Middle frontal gyrus (tissue), 1 donor: Measurements from ENCODE around the gene CD6.

ENCODE experiments used
- DNase-seq: peaks from one replicate; pipeline ENCODE4 v3.0.0-alpha.2; 2015; ENCODE audit warnings: low spot score; ENCODE audit errors: extremely low spot score

CD6 gene

DNA sequence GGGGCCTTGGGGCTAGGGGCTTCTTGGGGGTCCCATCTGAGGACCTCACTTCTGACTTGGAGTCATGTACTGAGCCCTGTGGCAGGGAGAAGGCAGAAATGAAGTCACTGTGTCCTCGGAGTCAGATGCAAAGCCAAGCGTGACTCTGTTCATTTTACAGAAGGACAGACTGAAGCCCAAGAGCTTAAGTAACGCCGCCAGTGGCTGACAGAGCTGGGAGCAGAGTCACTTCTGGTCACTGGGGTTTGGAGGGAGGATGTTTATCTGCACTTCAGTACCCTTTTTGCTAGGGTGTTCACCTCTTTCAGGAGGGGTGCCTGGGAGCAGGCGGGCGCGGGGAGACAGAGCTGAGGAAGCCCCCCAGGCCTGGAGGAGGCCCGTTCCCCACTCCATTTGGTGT lies 10.7 kb downstream of the CD6 start:
- DNase-seq, result no peak

DNA sequence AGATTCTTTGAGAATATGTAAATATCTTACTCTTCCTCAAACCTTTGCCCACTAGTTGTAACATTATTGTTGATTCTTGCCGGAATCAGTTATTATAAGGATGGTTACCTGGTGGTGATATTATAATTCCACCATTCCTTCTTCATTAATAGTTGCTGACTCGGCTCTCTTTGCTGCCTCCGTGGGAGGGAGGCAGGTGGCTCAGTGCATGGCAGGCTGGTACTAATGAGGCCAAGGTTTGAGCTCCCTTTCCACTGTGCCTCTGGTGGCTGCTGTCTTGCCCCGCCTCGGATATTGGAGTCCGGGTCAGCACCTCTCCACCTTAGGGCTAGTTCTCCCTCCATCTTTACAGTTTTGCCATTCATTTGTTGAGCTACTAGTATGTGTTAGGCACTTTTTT lies 12.7 kb downstream of the CD6 start:
- no peak for DNase-seq

DNA sequence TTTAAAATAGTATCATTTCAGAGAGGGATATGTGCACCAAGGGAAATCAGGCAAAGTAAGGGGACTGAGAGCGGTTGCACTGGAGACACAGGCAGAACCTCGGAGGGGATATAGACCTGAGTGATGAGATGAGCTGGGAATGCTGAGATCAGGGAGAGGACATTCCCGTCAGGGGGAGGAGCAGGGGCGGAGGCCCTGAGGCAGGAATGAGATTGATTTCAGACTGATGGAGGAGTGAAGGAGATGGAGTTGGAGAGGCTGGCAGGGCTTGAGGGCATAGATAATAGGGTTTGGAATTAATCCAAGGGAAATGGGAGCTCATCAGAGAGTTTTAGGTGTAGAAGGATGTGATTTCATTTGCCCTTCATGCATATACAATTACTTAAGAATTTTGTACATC lies 13.2 kb downstream of the CD6 start:
- DNase-seq, result no peak

DNA sequence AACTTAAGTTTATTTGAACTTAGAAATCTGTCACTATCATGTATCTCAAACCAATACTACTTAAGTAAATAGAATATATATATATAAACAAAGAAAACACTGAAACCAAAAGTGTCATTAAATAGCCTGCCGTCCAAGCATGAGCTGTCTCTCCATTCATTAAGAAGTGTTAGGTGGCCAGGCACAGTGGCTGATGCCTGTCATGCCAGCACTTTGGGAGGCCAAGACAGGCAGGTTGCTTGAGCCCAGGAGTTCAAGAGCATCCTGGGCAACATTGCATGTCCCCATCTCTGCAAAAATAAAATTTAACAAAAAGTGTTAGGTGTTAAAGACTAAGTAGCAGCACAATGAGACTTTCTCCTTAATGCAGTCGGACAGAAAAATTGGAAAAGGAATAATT lies 14.0 kb downstream of the CD6 start:
- DNase-seq, result no peak

DNA sequence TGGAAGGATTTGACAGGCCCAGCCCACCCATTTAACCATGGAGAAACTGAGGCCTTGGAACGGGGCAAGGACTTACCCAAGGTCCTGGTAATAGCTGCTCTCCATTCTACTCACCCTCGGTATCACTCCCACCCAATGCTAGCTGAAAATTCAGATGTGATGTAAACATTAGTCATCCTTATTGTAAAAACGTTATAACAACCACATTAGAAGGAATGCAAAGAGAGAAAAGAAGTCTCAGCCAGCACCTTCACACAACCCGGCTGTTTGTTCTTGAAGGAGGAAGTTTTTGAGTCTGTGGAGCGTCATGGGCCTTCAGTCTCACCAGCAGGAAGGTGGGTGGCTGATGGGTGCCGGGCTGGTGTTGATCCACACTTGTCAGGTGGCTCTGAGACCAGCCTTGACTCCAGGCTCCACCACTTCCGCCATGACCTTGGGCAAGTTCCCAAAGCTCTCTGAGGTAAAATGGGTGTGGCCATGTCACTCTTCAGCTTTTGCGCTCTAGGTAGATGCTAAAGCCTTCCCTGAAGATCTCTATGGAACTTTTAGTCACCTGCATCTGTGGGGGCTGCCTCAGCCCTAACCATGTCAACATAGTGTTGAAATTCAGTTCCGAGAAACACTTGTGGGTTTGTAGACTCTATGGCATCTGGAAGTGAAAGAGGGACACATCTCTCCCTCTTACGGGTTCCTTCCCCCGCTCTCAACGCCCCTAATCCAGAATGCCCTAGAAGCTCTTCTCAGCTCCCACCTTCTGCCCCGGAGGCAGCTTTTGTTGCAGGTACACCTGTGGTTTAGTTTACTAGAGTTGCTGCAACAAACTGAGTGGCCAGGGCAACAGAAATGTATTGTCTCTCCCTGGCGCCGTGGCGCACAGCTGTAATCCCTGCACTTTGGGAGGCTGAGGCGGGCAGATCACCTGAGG lies 14.8 kb downstream of the CD6 start:
- DNase-seq, result no peak

DNA sequence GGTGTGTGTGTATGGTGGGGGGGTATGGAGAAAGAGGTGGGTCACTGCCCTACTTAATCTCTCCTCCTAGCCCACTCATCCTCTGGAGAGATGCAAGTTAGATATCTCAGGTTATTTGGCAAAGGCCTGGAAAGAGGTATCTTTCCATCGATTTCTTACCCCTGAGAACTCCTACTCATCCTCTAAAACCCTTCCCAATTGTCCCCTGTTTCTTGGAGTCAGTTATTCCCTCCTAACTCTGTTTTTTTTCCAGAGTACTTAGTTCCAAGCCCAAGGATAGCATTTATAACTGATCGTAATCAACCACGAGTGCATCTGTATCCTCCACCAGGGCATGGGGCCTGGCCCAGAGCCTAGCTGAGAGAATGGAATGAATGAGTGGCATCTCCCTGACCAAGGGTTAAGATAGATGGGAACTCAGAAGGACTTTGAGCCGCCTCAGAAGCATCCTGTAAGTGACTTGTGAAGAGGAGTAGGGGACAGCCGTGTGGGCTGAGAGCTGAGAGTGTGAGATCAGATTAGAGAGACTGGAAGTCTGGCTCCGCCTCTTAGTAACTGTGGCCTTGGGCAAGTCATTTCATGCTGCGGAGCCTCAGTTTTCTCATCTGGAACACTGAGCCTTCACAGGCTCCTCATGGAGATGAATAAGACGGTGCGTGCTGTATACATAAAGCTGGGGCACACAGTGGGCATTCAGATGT lies 16.2 kb downstream of the CD6 start:
- no peak for DNase-seq

DNA sequence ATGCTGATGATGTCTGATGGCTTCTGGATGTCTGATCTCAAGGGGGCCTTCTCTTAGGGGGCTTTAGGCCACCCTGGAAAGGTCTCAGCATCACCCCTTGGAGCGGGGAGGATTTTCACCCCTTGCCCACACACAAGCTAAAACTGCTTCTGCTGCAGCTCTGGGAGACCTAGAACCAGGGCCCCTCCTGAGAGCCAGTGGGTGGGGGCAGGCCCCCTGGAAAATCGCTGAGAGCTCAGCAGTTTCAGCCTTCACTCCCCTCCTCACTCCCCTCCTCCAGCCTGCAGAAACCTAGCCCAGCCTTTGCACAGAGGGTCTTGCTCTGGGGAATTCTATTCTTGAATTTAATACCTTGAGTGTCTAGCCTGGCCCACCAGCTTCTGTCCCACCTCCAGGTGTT lies 17.2 kb downstream of the CD6 start:
- DNase-seq, result no peak

DNA sequence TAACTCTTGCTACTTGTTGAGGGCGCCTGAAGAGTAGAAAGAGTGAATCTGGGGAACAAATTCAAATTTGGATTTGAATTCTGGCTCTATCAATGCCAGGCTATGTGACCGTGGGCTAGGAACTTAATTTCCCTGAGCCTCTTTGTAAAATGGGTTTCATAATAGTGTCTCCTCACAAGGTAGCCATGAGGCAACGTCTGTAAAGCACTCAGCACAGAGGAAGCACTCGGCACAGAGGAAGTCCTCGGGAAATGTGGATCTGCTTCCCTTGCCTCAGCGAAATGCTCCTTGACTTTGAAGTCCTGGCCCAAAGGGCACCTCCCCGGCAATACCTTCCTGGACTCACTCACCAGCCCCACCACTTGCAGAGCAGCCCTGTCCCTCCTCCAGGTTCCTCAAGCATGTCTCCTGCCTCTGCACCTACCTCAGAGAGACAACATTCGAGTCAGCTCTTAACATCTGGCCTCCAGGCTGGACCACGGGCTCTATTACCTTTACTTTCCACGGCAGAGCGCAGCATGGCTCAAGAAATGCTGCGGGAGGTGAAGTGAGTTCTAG lies 17.7 kb downstream of the CD6 start:
- DNase-seq, result no peak

DNA sequence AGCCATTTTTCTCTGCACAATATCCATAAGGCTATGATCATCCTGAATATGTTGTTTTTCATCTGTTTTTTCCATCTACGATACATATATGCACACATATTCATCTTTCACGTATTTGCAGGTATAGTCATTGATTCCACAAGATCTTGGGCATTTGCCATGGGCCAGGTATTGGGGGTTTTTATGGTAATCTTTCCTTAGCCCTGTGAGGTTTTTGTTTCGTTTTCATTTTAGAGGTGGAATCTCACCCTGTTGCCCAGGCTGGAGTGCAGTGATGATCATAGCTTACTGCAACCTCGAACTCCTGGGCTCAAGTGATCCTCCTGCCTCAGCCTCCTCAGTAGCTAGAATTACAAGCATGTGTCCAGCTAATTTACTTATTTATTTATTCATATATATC lies 20.0 kb downstream of the CD6 start:
- no peak for DNase-seq

DNA sequence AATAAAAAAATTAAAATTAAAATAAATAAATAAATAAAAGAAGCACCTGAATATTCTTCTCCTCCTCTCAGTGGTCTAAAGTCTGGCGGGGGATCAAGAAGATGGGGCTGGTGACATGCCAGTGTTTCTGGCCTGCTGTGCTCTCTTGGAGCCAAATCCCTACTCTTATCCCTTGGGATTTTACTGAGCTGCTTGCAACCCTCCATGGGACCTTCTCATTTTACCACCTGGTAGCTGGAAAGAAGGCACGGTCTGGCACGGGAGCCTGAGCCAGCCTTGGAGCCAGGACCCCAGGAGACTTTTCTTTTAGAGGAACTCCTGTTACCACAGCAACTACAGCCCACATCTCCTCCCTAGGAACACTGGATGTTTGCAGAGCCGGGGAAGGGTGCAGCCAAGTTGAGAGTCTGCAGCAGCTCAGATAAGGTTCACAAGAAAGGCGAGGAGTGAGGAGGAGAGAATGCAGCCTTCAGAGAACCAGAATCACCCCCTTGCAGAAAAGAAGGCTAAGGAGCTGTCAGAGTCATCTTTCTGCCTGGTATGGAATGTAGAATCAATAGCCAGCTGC lies 21.4 kb downstream of the CD6 start:
- no peak for DNase-seq

DNA sequence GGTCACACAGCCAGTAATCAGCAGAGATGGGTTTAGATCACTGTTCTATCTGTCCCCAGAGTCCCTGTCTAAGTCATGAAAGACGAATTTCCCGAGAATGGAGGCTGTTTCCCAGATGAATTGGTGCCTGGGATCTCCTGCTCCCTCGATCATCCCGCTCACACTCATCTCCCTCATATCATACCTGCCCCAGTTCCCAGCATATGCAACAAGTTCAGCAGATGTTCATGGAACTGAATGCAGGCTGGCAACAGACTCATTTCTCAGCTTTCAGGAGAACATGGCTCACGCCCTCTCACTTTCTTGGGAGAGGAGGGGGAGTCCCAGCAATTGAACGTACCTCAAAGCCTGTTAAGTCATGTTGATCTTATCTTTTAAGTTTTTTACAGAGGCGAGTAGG lies 22.1 kb downstream of the CD6 start:
- DNase-seq, result no peak

DNA sequence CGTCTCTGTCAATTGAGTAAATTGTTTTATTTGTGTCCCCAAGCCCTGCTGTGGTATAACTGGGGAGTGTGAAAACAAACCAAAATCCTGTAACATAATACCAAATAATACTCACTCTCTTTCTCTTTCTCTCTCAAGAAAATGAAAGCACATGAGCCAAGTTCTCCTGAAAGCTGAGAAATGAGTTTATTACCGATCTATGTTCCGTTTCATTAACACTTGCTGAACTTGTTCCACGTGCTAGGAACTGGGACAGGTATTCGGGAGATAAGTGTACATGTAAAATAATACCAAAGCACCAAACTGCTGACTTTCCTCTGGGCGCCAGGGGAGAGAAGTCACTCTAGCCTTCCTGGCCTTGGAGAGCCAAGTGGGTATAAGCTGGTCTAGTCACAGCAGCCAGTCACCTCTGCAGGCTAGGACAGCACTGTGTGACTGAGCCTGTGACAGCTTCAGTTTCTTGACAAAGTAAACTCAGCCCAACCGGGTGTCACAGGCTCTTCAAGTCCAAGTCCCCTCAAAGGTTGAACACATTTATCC lies 23.1 kb downstream of the CD6 start:
- no peak for DNase-seq

DNA sequence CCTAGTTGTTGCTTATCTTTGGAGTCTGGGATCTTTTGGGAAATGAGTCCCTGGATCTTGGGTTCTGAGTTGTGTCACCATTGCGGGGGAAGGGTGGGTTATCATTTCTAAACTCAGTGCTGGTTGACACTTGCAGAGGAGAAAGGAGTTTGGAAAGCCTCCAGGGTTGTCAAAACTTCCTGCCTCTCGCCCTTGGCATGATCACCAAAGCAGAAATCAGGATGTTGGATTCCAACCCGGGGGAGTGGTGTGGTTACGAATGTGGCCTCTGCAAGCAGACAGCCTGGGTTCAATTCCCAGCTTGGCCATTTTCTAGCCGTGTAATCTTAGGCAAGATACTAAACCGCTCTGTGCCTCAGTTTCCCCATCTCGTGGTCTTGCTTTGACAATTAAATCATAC lies 24.3 kb downstream of the CD6 start:
- DNase-seq, result no peak

DNA sequence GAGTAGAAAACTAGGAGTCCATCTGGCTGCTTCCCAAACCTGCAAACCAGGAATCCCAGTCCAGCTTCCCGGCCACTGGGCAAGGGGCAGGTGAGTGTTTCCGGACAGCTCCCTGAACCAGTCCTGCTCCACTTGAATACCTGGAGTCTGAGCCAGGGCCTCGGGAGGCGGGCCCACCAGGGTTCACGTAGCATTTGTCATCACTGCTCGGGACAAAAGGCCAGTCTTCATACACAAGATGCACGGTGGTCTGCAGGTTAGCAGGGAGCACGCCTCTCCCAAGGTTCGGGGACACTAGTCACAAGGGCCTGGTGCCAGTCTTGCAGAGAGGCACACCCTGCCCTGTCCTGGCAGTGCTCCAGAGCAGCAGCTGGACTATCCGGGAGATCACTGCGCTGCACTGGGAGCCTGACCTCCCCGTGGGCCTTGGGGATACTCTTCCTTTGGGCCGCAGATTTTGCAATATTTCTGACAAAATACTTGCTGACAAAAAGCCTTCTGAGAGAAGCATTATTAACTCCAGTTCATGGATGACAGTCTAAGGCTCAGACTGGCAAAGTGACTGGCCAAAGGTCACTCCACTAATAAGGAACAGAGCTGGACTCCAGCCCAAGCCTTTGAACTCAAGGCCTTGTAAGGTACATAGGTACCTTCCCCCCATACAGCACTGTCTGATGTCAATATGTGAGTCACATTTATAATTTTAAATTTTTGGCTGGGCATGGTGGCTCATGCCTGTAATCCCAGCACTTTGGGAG lies 25.1 kb downstream of the CD6 start:
- DNase-seq, result no peak

DNA sequence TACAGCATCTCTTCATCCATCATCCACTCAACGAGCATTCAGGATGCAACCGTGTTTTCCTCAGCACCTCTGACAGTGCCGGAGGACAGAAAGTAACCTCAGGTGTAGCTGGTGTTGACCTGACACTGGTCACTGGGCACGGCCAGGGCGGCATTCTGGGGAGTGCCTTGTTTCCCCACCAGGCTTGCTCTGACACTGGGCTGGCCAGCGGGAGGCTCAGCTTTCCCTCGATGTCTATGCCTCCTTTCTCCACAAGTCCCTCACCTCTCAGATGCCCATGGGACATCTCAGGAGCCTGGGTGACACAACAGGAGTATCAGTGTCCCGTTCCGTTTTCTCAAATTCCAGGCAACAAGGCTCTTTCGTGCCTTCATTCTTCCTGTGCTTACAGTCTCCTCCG lies 28.9 kb downstream of the CD6 start:
- DNase-seq, result no peak

DNA sequence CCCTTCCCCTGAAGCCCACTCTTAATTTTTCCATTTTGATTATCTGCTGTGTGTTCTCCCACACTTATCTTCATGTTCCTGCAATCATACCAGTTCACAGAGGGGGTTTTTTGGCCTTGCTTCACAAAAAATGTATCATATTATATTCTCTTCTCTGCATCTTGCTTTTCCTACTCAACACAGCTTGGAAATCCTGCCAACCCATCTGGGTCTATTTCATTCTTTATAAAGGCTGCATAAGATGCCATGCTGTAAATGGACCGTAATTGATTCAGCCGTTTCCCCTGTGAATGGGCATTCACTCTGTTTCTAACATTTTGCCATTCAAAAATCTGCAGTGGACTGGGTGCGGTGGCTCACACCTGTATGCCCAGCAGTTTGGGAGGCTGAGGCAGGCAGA lies 30.5 kb downstream of the CD6 start:
- DNase-seq, result no peak

DNA sequence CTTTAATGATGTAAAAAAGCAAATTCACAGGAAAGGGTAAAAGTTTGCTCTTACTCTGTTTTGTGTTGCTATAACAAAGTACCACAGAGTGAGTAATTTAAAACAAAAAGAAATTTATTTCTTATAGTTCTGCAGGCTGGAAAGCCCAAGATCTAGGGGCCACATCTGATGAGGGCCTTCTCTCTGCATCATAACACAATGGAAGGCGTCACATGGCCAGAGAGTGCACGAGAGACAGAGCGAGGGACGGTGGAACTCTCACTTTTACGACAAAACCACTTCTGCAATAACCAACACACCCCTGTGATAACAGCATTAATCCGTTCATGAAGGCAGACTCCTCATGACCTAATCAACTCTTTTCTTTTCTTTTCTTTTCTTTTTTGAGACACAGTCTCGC lies 31.1 kb downstream of the CD6 start:
- no peak for DNase-seq

DNA sequence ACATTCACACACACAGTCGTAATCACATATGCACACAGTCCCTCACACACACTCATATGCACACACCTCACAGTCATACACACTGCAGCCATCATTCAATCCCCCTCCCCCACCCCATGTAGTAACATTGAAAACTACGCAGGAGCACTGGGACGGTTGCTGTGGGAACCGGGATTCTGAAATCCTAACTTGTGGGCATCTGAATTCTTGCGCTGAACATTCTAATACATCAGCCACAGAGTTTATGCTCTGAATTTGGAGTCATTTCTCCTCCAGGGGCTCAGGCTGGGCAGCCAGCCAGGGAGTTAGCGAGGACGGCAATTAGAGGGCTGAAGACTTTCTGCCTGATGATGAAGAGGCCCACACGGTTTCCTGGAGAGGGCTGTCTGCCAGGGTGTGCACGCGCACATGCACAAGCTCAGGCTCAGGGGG lies 32.7 kb downstream of the CD6 start:
- no peak for DNase-seq

DNA sequence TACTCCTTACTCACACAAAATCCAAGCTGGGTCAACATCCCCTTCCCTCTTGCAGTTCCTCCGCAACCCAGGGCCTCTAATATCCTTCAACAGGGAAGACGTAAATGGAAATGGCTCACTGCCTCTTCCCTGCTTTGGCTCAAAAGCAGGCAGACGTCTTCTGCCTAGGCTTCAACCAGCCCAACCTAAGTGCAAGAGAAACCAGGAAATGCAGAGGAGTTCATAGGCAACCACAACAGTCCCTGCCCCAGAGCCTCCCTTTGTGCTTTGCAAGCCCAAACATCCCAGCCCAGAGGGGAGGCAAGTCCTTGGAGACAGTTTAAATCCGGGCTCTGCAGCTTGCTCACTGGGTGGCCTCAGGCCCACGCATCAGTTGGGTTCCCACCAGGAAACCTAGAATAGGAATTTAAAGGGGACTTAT lies 33.3 kb downstream of the CD6 start:
- DNase-seq, result no peak

DNA sequence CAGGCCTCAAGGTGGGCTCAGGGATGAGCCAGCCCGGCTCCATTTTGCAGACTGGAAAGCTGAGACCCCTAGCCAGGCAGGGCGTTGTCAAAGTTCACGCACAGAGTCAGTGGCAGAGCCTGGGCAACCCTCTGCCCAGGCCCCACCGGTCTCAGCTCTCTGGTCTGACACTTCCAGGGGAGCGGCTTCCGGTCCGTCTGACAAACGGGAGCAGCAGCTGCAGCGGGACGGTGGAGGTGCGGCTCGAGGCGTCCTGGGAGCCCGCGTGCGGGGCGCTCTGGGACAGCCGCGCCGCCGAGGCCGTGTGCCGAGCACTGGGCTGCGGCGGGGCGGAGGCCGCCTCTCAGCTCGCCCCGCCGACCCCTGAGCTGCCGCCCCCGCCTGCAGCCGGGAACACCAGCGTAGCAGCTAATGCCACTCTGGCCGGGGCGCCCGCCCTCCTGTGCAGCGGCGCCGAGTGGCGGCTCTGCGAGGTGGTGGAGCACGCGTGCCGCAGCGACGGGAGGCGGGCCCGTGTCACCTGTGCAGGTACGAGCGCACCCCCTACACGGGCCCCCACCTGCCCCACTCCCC lies 36.0 kb downstream of the CD6 start:
- DNase-seq, result no peak
